HuH-7 (cell line): ENCODE results near the gene ETFRF1.

ENCODE experiments used
- DNase-seq: peaks from one replicate; pipeline ENCODE4 v3.0.0; 2011; ENCODE audit warnings: low spot score

ETFRF1 gene, protein sequence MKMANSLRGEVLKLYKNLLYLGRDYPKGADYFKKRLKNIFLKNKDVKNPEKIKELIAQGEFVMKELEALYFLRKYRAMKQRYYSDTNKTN

DNA sequence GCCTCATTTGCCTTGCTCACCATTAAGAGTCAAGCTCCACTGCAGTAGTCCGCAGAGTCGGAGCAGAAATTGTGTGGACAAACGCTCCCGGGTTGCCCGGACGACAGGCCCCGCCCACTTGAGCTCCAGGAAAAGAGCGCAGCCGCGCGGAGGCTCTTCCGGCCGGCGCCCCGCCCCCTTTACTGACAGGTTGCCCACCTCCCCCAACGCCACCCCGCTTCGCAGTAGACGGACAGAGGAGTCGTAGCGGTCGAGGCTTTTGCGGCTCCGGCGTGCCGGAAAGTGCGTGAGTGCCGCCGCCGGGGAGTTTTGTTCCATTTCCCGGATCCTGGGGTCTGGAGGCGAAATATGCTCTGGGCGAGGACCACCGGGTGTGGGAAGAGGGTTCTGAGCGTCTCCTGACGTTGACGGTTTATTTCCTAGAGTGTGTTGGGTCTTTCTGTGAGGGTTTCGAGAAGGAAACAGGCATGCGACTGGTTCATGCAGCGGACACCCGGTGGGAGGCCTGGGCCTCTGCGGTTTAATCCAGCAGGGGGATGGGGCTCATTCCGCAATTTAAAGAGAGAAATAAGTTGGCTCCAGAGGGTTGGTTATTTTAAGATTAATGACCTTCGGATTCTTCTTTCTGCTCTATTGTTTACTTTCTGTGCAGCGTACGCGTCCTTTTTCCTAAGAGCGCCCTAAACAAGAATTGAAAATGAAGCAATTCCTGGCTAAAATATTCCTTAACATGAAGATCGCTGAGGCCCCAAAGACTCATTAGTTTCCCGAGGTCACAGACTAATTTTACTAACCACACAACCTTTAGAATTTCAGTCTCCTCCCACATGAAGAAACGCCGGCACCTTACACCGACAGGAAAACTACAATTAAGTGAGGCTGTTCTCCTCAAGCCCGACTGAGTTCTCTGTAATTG lies at the start of gene ETFRF1, which contains the start of gene DNAI7:
Gene ETFRF1, plus strand, starts transcription at position 182 of the 916 bp plus-strand sequence. CDS start 8,720 bp downstream, outside the sequence.
Gene DNAI7, minus strand, starts transcription at position 105 of the 916 bp plus-strand sequence. Its CDS starts 82 bp downstream, at position 23.
- peak; percentile 89 for DNase-seq

DNA sequence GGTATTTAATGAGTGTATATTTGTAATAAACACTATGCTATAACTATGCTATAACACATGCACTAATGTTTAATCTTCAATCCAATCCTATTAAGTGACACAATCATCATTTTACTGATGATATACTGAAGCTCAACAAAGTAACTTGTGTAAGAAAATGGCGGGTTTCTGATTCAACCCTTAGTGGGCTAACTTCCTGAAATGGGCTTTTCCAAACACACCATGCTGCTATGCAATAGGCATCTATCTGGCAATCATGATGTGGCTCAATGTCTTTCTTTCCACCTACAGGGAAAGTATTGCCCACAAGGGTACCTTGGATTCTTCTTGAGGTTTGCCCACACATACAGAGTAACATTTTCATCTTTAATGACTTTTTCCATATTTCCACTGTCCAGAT lies 48.4 kb upstream of the ETFRF1 start:
- no peak for DNase-seq

DNA sequence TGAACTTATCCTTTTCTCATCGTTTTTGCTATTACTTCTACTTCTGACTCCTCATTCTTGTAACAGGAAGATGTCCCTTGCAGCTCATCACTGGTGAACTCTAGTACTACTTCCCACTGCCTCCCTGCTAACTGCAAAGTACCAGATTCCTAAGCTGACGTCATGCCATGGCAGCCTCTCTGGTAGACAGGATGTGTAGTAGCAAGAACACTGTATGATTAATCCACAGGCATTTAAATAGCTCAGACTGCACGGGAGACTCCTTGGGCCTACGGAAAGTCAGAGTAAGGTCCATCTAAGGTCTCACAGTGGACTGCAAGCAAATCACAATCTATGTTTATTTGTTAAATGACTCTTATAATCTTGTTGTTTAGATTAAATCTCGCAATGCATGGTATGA lies 43.6 kb upstream of the ETFRF1 start:
- DNase-seq, result no peak

DNA sequence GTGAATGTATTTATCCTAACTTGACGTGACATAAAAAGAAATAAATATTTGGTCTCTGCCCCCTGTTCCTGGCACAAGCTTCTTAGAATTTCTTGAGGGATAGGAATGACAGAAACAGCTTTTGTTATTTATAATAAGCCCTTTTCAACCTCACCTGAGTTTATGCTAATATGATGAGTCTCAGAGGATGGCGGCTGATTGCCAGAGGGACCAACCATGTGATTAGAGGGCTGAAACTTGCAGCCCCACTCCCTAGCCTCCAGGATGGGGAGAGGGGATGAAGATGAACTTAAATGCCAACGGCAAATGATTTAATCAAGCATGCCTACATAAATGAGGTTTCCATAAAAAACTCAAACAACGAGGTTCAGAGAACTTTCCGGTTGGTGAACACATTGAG lies 43.0 kb upstream of the ETFRF1 start:
- DNase-seq, result no peak

DNA sequence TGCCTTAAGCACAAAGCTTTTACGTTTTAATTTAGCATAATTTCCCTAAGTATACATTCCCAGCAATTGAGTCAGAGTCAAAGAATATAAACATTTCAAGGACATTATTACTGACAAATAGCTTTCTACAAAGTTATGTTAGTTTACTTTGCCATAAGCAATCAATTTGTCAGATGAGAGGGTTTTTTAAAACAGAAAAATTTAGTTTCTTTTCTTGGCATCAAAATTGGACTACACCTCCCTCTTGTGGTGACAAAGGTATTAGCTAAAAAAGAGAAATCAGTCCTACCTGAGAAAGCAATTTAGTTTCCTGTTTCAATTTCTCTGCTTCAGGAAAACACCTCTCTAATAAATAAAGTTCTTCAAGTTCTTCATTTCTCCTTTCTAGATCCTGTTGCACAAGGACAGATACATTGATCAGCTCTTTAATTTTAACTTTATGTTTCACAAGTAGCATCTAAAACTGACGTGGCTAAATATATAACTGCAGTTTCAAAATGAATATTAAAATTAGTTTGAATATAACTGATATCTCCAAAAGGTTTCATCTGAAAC lies 39.9 kb upstream of the ETFRF1 start:
- DNase-seq, result peak; percentile 20

DNA sequence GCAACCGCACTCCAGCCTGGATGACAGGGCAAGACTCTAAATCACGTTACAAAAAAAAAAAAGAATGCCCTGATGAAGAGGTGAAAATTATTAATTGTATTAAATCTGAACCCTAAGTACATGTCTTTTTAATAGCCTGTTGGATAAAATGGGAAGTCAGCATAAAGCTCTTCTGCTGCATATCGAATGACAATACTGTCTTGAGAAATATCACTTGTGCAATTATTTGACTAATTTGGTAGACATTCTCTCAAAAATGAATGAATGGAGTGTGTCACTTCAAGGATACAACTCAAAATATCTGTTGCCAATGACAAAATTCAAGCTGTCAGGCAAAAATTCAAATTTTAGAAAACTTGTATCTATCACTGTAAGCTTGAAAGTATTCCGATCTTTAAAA lies 39.0 kb upstream of the ETFRF1 start:
- DNase-seq, result no peak

DNA sequence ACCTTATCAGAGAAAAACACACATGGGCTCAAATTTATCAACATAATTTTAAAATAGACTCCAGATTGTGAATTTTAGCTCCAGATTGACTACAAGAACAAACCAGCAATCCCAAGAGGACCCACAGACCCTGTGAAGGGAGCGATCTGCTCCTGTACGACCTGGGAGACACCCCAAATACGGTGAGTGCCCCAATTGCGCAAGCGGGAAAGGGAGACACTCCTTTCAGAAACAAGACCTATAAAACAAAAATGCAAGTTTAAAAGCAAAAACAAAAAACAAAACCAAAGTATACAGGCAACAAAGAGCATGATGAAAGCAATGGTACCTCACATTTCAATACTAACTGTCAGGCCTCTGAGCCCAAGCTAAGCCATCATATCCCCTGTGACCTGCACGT lies 32.2 kb upstream of the ETFRF1 start:
- no peak for DNase-seq

DNA sequence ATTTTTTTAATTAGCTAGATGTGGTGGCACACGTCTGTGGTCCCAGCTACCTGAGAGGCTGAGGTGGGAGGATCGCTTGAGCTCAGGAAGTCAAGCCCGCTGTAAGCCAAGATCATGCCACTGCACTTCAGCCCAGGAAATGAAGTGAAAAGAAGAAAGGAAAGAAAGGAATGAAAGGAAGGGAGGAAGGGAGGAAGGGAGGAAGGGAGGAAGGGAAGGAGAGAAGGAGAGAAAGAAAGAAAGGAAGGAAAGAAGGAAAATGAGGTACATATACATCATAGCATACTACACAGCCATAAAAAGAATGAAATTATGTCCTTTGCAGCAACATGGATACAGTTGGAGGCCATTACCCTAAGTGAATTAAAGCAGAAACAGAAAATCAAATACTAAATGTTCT lies 12.3 kb upstream of the ETFRF1 start:
- DNase-seq, result no peak

DNA sequence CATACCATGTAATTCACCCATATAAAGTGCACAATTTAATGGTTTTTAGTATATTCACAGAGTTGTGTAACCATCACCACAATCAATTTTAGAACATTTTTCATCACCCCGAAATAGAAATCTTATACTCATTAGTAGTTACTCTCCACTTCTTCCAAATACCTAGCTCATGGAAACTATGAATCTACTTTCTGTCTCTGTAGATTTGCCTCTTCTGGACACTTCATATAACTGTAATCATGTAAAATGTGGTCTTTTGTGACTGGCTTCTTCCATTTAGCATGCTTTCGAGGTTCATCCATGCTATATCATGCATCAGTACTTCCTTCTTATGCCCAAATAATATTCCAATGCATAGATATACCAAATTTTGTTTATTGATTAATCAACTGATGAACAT lies 10.9 kb upstream of the ETFRF1 start:
- DNase-seq, result no peak

DNA sequence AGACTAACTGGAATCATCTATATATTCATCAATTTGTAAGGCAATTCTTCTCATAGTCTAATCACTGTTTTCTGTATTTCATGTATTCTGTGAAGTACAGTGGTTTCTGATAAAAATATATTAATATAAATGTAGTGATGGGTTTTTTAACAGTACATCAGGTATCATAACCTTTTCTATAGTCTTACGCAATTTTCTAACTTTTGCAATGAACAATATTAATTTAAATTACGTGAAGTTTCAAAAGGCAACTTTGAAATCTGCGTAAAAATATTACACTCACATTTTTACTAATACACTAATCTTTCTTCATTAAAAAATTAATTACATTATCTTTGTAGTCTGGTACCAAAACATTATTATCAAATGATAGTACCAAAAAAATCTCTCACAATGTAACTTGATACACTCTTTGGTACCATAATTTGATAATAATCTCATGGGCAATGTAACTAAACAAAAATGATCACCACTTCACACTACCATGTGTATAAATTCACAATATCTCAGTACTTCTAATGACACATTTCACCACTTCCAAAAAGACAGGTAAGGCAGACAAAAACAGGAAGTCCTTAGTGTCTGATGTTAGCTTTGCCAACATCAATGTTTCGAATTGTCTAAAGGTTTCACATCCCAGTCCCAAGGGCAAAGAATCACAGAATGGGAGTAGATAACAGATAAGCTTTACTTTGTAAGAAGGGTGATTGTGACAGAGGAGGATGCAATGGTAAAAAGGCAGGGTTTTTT lies 8.8 kb upstream of the ETFRF1 start:
- DNase-seq, result no peak

DNA sequence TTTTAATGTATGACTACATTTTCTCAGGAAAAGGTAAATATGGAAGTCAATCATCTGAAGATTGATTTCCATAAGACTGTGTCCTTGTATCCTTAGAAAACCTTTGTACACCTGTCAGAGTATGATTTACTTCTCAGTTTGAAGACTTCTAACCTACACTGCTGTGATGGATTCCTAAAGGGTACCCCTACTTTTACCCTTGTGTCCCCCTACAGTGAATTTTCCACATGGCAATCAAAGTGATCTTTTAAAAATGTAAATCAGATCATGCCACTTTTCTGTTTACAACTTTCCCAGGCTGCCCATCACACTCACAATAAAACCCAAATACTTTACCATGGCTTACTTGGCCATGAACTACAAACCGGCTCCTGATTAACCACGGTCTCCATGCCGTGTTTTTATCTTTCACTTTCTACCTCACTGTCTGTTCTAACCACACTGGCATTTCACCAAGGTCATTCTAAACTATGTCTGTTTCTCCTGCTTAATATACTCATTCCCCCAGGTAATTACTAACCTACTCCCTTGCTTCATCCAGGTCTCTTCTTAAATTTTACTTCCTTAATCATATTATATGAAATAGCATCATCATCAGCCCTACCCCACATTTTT lies 8.1 kb upstream of the ETFRF1 start:
- DNase-seq, result no peak

DNA sequence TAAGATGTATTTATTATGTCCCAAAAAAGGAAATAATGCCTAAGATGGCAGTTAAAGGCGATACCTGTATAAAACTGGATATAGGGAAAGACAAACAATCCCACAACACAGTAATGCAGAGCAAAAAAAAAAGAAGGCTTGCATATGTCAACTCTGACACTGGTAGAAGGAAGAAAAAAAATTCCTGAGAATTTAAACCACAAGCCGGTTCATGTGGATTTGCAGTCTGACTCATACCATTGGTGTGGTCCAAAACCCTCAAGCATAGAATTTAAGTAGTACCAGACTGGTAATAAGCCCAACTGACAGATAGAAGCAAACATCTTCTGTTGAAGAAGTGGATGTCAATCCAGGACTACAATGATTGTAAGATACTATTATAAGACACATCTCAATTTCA lies 7.3 kb upstream of the ETFRF1 start:
- DNase-seq, result no peak

DNA sequence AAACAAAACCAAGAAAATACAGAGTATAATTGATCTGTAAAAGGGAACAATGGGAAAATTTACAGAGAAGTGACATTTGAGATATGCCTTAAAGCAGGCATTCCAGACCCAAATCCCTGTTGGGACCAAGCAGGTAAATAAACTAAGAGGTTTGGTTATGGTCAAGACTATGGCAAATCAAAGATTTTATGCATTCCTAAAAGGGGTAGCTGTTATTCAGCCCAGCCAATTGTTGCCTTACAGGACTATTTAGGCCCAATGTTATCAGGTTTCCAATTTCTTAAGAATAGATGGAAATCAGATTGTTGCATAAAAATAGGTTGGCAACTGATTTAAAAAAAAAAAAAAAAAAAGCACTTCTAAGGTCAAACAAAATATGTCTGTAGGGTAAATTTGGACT lies 5.4 kb upstream of the ETFRF1 start:
- no peak for DNase-seq

DNA sequence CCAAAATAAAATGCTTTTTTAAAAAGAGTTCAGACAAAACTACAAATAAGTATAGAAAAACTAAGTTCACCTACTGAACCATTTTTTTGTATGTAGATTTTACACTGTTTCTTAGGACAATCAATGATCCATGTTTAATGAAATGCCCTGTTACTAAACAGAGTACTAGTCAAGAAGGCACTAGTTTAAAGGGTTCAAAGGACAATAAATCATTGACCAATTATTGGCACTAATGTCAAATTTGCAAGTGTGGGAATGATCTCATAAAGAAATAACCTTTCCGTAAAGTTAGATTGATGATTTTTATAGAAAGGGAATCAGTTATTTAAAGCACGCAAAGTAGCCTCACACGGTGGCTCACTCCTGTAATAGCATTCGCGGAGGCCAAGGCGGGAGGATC lies 4.2 kb upstream of the ETFRF1 start:
- DNase-seq, result no peak

DNA sequence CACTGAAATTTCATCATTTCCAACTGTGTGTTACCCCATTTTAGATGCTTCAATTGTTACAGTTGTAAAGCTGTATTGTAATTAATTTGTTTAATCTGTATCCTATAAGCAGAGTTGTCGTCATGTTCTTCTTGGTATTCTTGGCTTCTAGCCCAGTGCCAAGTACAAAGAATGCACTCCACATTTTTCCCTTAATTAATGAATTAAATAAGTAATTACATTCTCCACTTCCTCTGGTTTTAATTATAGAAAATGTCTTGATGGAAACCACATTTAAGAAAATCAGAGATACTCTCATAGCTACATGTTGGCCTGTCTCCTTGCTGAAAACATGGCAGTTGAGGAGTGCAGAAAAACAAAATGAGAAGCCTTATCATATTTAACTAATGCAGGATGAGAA lies 823 bp upstream of the ETFRF1 start:
- DNase-seq, result no peak

DNA sequence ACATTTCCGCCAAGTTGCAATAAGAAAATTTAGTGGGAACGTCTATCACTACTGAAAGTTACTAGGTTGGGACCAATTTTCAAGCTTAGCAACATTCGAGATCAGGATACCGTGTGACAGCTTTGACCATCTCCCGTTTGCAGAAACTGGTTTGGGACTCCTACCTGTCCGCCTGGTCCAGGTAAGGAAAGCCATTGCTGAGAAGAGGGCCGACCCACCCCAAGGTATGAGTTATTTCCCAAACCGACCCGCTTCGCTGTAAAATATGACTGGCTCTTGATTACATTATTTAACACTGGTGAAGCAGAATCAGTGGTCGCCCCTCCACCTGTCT lies 348 bp upstream of the ETFRF1 start:
- DNase-seq, result no peak

DNA sequence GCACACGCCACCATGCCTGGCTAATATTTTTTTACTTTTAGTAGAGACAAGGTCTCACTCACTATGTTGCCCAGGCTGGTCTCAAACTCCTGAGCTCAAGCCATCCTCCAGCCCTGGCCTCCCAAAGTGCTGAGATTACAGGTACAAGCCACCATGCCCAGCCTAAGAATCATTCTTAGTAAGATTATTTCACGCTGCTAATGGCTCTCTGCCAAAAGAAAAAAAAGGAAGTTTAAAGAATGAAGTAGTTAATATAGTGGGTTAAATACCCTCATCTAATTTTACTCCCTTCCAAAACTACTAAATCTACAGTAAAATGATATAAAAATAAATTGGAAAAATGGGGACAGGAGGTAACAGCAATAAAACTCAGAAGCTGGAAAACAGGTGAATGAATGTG lies 2.6 kb downstream of the ETFRF1 start:
- no peak for DNase-seq

DNA sequence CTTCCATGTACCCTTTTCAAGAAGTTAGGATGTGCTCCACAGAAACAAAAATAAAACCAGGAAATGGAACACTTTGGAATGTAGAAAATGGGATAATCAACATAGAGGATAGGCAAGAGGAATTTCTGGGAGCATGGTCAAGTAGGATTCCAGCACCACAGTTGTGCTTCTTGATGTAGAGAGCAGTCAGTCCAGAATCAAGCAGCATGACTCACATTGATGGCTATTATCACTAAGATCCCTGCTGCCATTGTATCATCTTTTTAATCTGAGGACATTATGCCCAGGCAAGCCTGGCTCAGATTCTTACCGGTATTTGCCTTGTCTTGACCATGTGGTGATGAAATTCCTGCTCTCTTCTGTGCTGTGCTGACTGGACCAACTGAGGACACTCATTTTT lies 5.7 kb downstream of the ETFRF1 start:
- no peak for DNase-seq

DNA sequence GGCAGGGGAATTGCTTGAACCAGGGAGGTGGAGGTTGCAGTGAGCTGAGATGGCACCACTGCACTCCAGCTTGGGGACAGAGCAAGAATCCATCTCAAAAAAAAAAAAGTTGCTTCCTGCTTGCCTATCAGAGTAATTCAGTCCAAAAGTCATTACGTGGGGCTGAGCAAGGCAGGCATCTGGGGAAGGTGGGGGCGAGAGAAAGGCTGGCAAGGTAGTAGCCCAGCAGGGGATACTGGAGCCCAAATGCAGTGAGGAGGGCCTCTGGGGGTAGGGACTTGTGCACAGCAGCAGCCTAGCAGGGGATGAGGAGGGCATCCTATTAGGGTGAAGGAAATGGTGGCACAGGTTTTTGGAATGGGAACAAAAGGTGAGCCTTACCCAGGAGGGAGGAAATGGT lies 7.1 kb downstream of the ETFRF1 start:
- no peak for DNase-seq

DNA sequence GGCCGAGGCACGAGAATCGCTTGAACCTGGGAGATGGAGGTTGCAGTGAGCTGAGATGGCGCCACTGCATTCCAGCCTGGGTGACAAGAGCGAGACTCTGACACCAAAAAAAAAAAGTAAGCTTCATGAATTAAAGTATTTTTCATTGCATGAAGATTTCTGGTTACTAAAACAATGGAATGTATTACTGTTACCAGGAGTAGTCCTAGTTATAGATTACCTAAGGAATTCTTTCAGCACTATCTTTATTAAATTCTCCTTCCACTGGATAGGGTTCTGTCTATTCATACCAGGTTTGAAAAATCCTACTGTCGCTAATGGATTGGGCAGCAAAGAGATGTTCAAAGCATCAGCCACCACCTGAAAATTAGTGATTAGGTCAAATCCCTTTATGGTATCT lies 12.4 kb downstream of the ETFRF1 start:
- no peak for DNase-seq

DNA sequence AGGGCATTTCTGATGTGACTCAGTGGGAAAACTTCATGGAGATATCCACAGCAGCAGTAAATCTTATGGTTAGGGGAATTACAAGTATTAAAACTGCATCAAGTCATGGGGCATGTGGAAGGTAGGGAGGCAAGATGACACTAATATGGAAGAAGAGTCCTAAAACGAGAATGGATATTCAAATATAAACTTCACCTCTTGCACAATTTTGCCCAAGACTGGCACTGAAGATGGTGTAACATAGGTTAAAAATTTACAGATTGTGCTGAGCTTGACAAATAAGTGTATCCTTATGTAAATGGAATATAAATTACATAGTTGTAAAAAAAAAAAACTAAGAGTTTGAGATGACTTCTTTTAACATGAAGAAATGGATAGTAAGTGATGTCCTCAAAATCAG lies 12.8 kb downstream of the ETFRF1 start:
- DNase-seq, result no peak

DNA sequence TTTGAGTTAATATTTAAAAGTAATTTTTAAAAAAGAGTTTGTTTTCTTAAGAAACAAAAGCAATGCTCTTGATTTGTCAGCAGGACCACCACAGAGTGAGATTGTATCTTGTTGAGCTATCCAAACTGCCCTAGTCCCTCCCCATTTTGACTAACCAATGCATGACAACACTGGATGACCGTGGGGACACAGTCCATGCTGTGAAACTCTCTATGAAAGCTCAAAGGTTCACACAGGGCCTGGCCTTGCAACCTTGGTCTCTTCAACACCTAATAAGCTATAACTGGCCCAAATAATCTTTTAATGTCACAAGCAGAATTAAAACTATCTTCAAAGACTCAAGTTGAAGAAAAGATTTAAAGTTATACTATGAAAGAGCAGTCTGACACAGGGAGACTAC lies 13.5 kb downstream of the ETFRF1 start:
- peak; percentile 21 for DNase-seq
